NCI-H1694 treated with DMSO at 0.1 percent for 48 hours (cell line): ENCODE results near the gene OR5B17.
"Not testable (repeated sequence)": the region's sequence is repeated elsewhere in the genome, so short reads cannot be mapped to it uniquely, and the experiment has no call there.

Experiments
- DNase-seq: peaks from one replicate; lab custom pipeline; 2025; lab: John Stamatoyannopoulos, UW

Gene OR5B17

GRCh38 chr11:58358969-58359368 is at the start of gene OR5B17:
Gene OR5B17 (minus strand): TSS chr11:58359069. CDS start chr11:58359069, 0 bp downstream.
- no peak for DNase-seq

GRCh38 chr11:58406774-58407173 is 47.9 kb upstream of the OR5B17 start, which contains the start of gene OR5B3:
Gene OR5B3 (minus strand): TSS chr11:58406874. CDS start chr11:58403409, 3,465 bp downstream.
- no peak for DNase-seq

- not testable (repeated sequence) for DNase-seq
These were observed 40.8 kb upstream of the OR5B17 start for GRCh38 chr11:58399622-58400021.

- DNase-seq, result no peak
These were observed 36.7 kb upstream of the OR5B17 start for GRCh38 chr11:58395581-58395980.

GRCh38 chr11:58394195-58394594 is 35.3 kb upstream of the OR5B17 start:
- no peak for DNase-seq

- no peak for DNase-seq
These were observed 33.9 kb upstream of the OR5B17 start for GRCh38 chr11:58392746-58393145.

GRCh38 chr11:58391879-58392278 is 33.0 kb upstream of the OR5B17 start:
- DNase-seq, result no peak

GRCh38 chr11:58390551-58391063 is 31.7 kb upstream of the OR5B17 start:
- DNase-seq, result no peak

GRCh38 chr11:58354727-58355126 is 4.1 kb downstream of the OR5B17 start:
- no peak for DNase-seq

- no peak for DNase-seq
These were observed 13.7 kb downstream of the OR5B17 start for GRCh38 chr11:58345204-58345603.

- DNase-seq, result no peak
These were observed 24.2 kb downstream of the OR5B17 start for GRCh38 chr11:58334708-58335107.

GRCh38 chr11:58330861-58331260 is 28.0 kb downstream of the OR5B17 start:
- DNase-seq, result no peak

- DNase-seq, result no peak
These were observed 40.3 kb downstream of the OR5B17 start for GRCh38 chr11:58318532-58318931.

- no peak for DNase-seq
These were observed 42.7 kb downstream of the OR5B17 start for GRCh38 chr11:58316142-58316541.
